ENCODE data around the gene OR51B6. TPM values are rescaled to one million over a fixed set of nuclear protein-coding genes. Genes with fewer than 3 reads are reported as not detected.

Gene OR51B6
- polyA plus RNA-seq, 1 donor (not counting 4 experiments of a cell fraction or from before 2014, with no cell fraction given): not detected

DNA sequence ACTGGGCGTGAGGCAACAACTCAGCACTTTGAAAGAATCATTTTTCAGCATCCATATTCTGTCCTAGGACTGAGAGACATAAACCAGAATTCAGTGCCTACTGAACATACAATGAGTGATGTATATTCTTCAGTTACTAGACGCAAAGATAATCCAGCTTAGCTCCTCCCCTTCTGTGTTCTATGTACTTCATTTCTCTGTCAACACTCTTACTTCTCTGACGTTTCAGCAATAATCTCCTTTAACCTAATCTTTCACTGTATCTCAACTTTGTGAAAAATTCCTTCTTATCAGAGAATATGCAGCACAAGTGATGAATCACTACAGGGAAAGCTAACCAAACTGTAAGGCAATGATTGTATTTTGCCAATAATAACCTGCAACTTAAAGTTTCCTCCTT, 5.5 kb upstream of the OR51B6 start:
- dilution Hi-C loops (cut with MboI; ENCODE audit: extremely low pct_ligation_motif_present, low sequenced_read_pairs): no loop called here
- no peak for TF ChIP-seq CTCF (optimal IDR thresholded peaks at IDR 0.05 in 1 of 3, IDR thresholded peaks at IDR 0.05 in 1 of 3, conservative IDR thresholded peaks at IDR 0.05 in 1 of 3; ENCODE audit: extremely low read depth in 1 of 3, insufficient read depth in 2 of 3, low read length in 3 of 3)
- no peak for TF ChIP-seq EZH2 (IDR thresholded peaks at IDR 0.05; ENCODE audit: low read length)
- Histone ChIP-seq H3K4me3 (ENCODE audit: control insufficient read depth in 2 of 3, extremely low read depth in 1 of 3, insufficient read depth in 2 of 3, low read depth in 1 of 3, low read length in 3 of 3) (no peak overlapping the region), H3K79me2 (ENCODE audit: control insufficient read depth, insufficient read depth, low read length) (no peaks in the 10 kb centered on the region), H3K9me3 (ENCODE audit: control insufficient read depth, low read depth, low read length) (no peaks in the 10 kb centered on the region), H3K9ac (ENCODE audit: control insufficient read depth, extremely low read depth, insufficient read depth, low read length) (no peak overlapping the region), H3K9me1 (ENCODE audit: control insufficient read depth, extremely low read depth, insufficient read depth, low read length) (no peaks in the 10 kb centered on the region), H3K36me3 (ENCODE audit: control insufficient read depth in 2 of 2, extremely low read depth in 1 of 2, insufficient read depth in 2 of 2, low read length in 2 of 2) (no peaks in the 10 kb centered on the region), H3K27me3 (ENCODE audit: control insufficient read depth, extremely low read depth, insufficient read depth, low read length) (no peaks in the 10 kb centered on the region), H3K27ac (ENCODE audit: control insufficient read depth, insufficient read depth, low read length) (no peak overlapping the region), H3K4me1 (ENCODE audit: control insufficient read depth, extremely low read depth, insufficient read depth, low read length) (no peaks in the 10 kb centered on the region), H3K4me2 (ENCODE audit: control insufficient read depth, extremely low read depth, insufficient read depth, low read depth, low read length) (no peak overlapping the region), H4K20me1 (ENCODE audit: control insufficient read depth, extremely low read depth, insufficient read depth, low read length) (no peaks in the 10 kb centered on the region), H2AFZ (ENCODE audit: control insufficient read depth, low read length) (no peak overlapping the region)
- FAIRE-seq: no peak
- no peak for DNase-seq (ENCODE audit: low read depth, low spot score)

- H3K4me3 ChIP-seq (ENCODE audit: control insufficient read depth in 2 of 3, extremely low read depth in 1 of 3, insufficient read depth in 2 of 3, low read depth in 1 of 3, low read length in 3 of 3): no peak overlapping the region
- H3K9ac ChIP-seq (ENCODE audit: control insufficient read depth, extremely low read depth, insufficient read depth, low read length): no peak overlapping the region
- H3K27ac ChIP-seq (ENCODE audit: control insufficient read depth, insufficient read depth, low read length): no peak overlapping the region
- no peaks in the 10 kb centered on the region for H3K27me3 ChIP-seq (ENCODE audit: control insufficient read depth, extremely low read depth, insufficient read depth, low read length)
- no peaks in the 10 kb centered on the region for H3K9me3 ChIP-seq (ENCODE audit: control insufficient read depth, low read depth, low read length)
- H3K36me3 ChIP-seq (ENCODE audit: control insufficient read depth in 2 of 2, extremely low read depth in 1 of 2, insufficient read depth in 2 of 2, low read length in 2 of 2): no peaks in the 10 kb centered on the region
- H4K20me1 ChIP-seq (ENCODE audit: control insufficient read depth, extremely low read depth, insufficient read depth, low read length): no peaks in the 10 kb centered on the region
- dilution Hi-C loops (cut with MboI; ENCODE audit: extremely low pct_ligation_motif_present, low sequenced_read_pairs): no loop called here
- TF ChIP-seq EZH2 (IDR thresholded peaks at IDR 0.05; ENCODE audit: low read length) (no peak), CTCF (optimal IDR thresholded peaks at IDR 0.05 in 1 of 3, IDR thresholded peaks at IDR 0.05 in 1 of 3, conservative IDR thresholded peaks at IDR 0.05 in 1 of 3; ENCODE audit: extremely low read depth in 1 of 3, insufficient read depth in 2 of 3, low read length in 3 of 3) (no peak)
- H2AFZ ChIP-seq (ENCODE audit: control insufficient read depth, low read length): no peak overlapping the region
- no peak overlapping the region for H3K4me2 ChIP-seq (ENCODE audit: control insufficient read depth, extremely low read depth, insufficient read depth, low read depth, low read length)
- no peaks in the 10 kb centered on the region for H3K4me1 ChIP-seq (ENCODE audit: control insufficient read depth, extremely low read depth, insufficient read depth, low read length)
- H3K79me2 ChIP-seq (ENCODE audit: control insufficient read depth, insufficient read depth, low read length): no peaks in the 10 kb centered on the region
- H3K9me1 ChIP-seq (ENCODE audit: control insufficient read depth, extremely low read depth, insufficient read depth, low read length): no peaks in the 10 kb centered on the region
- FAIRE-seq (no peak), DNase-seq (ENCODE audit: low read depth, low spot score) (no peak)
Measured at GRCh38 chr11:5348551-5349194, 2.6 kb upstream of the OR51B6 start.
